T-helper 17 cell (primary cell): ENCODE data around the gene SYDE2. TPM values are rescaled to one million over a fixed set of nuclear protein-coding genes. Genes with fewer than 3 reads are reported as not detected.
A peak's percentile ranks its signal among the peaks of the same experiment; 100 is the strongest.

ENCODE experiments used
- ATAC-seq: fragments of 150-1000 bp; cut with Tn5 transposase; 2 replicates; pipeline ENCODE4 v1.10.0; 2021; ENCODE audit warnings: mild to moderate bottlenecking, moderate library complexity
- DNase-seq, 3 donors: peaks; one replicate each; pipeline versions ENCODE4 v3.0.0 to v3.0.0-alpha.2; 2020 to 2021
- H3K9me3 ChIP-seq: one replicate; pipeline ENCODE4 v1.7.0; 2013; ENCODE audit warnings: low read length, mild to moderate bottlenecking; ENCODE audit not compliant: control insufficient read depth, poor library complexity, severe bottlenecking
- H3K27ac Mint-ChIP-seq: one replicate; pipeline ENCODE4 v1.8.0; 2022; ENCODE audit warnings: mild to moderate bottlenecking, moderate library complexity, mixed read lengths
- H3K27me3 Mint-ChIP-seq: one replicate; pipeline ENCODE4 v1.8.0; 2022; ENCODE audit warnings: mixed read lengths
- H3K36me3 Mint-ChIP-seq: one replicate; pipeline ENCODE4 v1.8.0; 2022; ENCODE audit warnings: low read depth, mixed read lengths
- H3K4me1 Mint-ChIP-seq: one replicate; pipeline ENCODE4 v1.8.0; 2022; ENCODE audit warnings: mild to moderate bottlenecking, mixed read lengths
- H3K4me3 Mint-ChIP-seq: one replicate; pipeline ENCODE4 v1.8.0; 2022; ENCODE audit warnings: mild to moderate bottlenecking, moderate library complexity, mixed read lengths
- total RNA-seq, 4 donors: library from RNA in 2 of 4; stranded (reverse) in 2 of 4; gene quantifications; one replicate each; pipeline ENCODE4 v1.2.3 and lab custom pipeline; 2022 to 2026

SYDE2 gene
- total RNA-seq, 2 donors from 2014 or later, result 2.7 to 2.8 TPM

DNA sequence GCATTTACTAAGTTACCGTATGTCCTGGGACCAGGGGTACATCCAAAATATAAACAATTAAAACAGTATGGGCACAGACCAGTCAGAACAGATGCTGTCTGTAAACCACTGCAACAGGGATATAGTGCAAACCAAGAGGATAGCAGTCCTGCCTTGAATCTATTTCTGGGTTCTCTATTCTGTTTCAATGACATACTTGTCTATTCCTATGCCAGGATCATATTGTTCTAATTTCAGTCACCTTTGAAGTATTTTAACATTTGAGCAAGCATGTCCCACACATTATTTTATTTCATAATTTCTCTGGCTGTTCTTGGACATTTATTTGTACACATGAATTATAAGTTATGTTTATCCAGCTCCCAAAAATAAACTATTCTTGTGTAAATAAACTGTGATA lies 28.2 kb upstream of the SYDE2 start:
- H3K9me3 ChIP-seq, result no peaks in the 10 kb centered on the region
- Mint-ChIP-seq H3K27me3 (peaks cover 12% of the 10 kb centered on the region), H3K36me3 (no peaks in the 10 kb centered on the region), H3K4me3 (no peak overlapping the region), H3K4me1 (peaks cover 5% of the 10 kb centered on the region), H3K27ac (no peak overlapping the region)
- DNase-seq (no peak), ATAC-seq (no peak)

DNA sequence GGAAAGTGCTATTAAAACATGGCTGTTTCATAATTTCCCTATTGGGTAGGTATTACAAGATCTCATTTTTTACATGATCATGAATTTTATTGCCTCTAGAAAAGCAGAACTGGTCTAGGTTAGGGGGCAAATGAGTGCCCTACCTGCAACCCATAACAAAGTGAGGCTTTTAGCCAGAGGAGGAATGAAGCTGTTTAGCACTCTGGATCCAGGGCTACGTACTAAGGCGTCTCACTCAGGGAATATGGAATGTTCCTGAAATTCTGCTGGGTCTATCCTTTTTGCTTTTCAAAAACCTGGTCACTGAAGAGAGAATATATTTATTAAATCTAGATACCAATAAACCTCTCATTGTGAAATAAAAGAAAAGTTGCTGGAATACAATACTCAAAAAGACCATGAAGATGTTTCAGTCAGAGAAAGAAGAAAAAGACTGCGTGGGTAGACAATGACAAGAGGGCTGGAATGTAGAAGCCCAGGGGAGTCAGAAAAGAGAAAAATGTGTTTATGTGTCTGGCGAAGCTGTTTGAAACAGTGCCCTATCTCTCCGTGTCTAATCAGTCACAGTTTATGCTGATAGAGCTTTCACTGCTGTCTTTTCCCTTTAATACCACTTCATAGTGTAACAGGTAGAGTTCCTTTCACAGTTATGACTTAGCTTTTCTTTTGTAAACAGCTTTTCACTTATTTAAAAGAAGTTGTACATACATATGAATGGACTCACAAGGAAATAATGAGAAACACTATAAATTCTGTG lies 25.0 kb upstream of the SYDE2 start:
- Mint-ChIP-seq H3K4me1 (peaks cover 5% of the 10 kb centered on the region), H3K27ac (no peak overlapping the region), H3K36me3 (peaks cover 2% of the 10 kb centered on the region), H3K27me3 (peaks cover 31% of the 10 kb centered on the region), H3K4me3 (no peak overlapping the region)
- ATAC-seq (no peak), DNase-seq (no peak)
- no peaks in the 10 kb centered on the region for H3K9me3 ChIP-seq

DNA sequence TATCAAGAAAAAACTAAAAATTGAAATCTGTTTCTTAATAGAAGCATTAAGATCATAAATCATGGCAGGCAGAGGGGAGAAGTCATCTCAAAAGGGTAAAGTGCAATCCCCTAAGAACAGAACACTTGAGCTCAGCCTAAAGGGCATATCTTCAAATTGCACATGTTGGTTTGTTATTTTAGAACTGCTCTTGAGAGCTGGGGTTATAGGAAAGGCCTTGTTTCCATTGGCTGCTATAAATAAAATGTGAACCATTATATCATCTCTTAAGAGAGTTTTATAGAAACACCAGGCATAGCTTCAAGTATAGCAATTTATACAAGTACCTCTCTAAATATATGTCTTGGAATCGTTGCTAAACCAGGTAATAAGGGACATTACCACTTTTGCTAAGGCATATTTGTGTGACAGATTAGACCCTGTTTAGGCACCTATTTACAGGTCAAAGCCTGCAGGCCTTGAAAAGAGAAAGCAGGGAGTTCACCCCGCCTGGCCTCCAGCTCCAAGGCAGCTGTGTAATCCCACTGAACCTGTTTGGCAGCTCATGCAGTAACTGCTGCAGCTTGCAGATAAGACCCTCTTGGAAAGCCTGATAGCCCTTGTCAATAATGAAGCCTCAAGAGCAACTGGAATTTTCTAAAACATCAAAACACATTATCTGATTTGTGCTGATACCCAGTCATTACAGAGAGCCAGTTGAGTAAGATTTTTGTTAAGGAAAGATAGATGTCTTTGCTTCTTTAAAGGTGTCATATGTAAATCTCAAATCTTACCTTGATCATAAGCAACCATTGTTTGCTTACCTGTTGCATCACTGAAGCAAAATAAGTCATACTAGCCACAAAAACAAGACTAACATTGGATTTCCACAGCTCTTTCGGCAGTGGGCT lies 24.2 kb upstream of the SYDE2 start:
- no peak overlapping the region for H3K4me3 Mint-ChIP-seq
- peaks cover 3% of the 10 kb centered on the region for H3K4me1 Mint-ChIP-seq
- no peak for ATAC-seq
- DNase-seq, result no peak
- peaks cover 33% of the 10 kb centered on the region for H3K27me3 Mint-ChIP-seq
- H3K36me3 Mint-ChIP-seq, result peaks cover 4% of the 10 kb centered on the region
- H3K27ac Mint-ChIP-seq, result no peak overlapping the region
- H3K9me3 ChIP-seq, result no peaks in the 10 kb centered on the region

DNA sequence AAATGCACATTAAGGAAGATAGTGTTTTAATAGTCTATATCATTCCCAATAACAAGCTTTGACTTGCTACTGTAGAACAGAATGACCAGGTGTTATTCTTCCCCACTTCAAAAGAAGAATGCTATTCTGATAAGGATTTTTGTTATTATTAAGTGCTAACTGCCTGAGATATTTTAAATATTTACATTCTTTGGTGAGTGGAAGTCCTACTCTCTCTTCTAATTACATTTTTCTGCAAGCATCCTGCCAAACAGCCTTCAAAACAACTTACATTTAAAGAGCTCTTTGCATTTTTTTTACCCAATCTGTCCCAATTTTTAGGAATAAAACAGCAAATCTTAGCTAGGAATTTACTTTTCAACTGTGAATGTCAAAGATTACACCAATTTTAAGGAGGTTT lies 23.5 kb upstream of the SYDE2 start:
- Mint-ChIP-seq H3K4me3 (no peak overlapping the region), H3K27ac (no peak overlapping the region), H3K36me3 (peaks cover 4% of the 10 kb centered on the region), H3K4me1 (no peaks in the 10 kb centered on the region), H3K27me3 (peaks cover 37% of the 10 kb centered on the region)
- no peaks in the 10 kb centered on the region for H3K9me3 ChIP-seq
- no peak for ATAC-seq
- no peak for DNase-seq

DNA sequence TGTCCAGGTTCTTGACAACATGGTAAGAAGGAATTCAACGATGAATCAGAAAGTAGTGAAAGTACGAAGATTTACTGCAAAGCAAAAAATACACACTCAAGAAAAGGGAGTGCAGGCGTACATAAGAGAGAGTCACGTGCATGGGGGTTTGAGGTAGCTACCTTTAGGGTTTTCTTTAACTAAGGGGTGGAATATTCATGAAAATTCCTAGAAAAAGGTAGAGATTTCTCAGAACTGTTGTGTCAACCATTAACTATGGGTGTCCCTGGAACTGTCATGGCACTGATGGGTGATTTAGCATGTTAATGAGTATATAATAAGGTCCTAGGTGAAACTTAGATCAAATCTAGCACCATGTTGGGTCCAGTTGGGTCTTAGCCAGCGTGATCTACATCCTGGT lies 22.5 kb upstream of the SYDE2 start:
- H3K4me3 Mint-ChIP-seq, result no peak overlapping the region
- ATAC-seq, result no peak
- peaks cover 42% of the 10 kb centered on the region for H3K27me3 Mint-ChIP-seq
- DNase-seq, result no peak
- no peak overlapping the region for H3K27ac Mint-ChIP-seq
- no peaks in the 10 kb centered on the region for H3K4me1 Mint-ChIP-seq
- H3K9me3 ChIP-seq, result no peaks in the 10 kb centered on the region
- peaks cover 4% of the 10 kb centered on the region for H3K36me3 Mint-ChIP-seq

DNA sequence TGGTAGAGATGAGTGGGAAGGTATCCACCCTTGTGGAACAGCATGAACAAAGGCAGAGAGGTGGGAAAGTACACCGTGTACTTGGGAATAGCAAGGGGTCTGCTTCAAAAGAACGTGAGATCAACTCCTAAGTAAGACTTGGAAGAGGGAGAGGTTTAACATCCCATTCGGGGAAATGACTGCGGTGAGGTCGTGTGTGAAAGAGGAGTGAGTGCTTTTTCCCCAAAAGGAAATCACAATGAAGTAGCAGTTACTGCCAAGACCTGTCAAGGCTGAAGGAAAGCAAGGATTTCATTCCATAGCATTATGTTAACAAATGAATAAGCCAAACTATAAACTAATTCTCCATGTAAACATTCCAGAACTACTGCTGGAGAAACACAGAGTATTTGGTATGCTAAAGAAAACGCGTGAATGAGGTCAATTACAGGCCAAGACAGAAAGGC lies 20.0 kb upstream of the SYDE2 start:
- Mint-ChIP-seq H3K4me1 (no peaks in the 10 kb centered on the region), H3K4me3 (no peak overlapping the region), H3K36me3 (peaks cover 8% of the 10 kb centered on the region), H3K27ac (no peak overlapping the region), H3K27me3 (peaks cover 59% of the 10 kb centered on the region)
- ATAC-seq, result no peak
- DNase-seq, result no peak
- H3K9me3 ChIP-seq, result no peaks in the 10 kb centered on the region

DNA sequence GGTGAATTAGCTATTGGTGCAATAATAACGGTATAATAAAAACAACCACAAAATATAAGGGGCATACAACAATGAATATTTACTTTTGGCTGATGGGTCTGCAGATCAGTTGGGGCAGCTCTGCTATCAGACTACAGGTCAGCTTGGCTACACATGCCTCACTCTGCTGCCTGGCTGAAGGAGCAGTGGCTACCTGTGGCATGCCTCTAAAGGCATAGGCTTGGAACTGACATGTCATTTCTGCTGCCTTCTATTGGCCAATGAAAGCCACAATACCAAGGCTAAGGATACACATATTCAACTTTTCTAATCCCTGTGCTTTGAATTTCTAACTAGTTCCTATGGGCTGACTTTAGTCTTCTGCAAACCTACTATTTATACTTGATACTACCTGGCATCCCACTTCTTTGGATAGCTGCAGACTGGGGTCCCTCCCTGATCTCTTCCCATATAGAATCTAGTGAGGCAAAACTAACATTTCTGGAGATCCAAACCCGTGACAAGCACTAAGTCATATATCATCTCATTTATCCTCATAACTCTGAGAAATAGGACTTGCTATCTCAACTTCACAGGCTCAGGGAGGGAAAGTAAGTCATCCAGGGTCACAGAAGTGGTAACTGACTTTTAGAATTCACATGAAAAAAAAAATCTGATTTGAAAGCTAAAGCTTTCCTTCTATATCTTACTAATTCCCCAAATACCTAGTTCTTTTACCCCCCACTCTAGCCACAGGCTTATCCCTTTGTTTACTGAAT lies 19.2 kb upstream of the SYDE2 start:
- peaks cover 65% of the 10 kb centered on the region for H3K27me3 Mint-ChIP-seq

DNA sequence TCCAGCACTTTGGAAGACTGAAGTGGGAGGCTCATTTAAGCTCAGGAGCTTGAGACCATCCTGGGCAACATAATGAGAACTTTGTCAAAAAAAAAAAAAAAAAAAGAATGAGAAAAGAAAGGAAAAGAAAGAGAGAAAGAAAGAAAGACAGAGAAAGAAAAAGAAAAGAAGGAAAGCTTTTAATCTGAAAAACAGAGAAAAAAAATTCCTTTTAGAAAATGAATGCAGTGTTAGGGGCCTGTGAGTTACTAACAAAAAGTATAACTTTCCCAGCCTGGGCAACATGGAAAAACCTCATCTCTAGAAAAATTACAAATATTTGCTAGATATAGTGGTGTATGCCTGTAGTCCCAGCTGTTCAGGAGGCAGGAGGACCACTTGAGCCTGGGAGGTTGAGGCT lies 15.9 kb upstream of the SYDE2 start:
- H3K9me3 ChIP-seq, result no peaks in the 10 kb centered on the region
- peaks cover 7% of the 10 kb centered on the region for H3K36me3 Mint-ChIP-seq
- H3K4me1 Mint-ChIP-seq, result no peaks in the 10 kb centered on the region
- H3K4me3 Mint-ChIP-seq, result no peak overlapping the region
- H3K27ac Mint-ChIP-seq, result peak overlapping the region; percentile 29
- H3K27me3 Mint-ChIP-seq, result peaks cover 58% of the 10 kb centered on the region
- no peak for DNase-seq
- ATAC-seq, result no peak

More for the DNA sequence above, 19.2 kb upstream of the SYDE2 start:
- no peak for DNase-seq
- Mint-ChIP-seq H3K4me1 (no peaks in the 10 kb centered on the region), H3K4me3 (no peak overlapping the region), H3K27ac (no peak overlapping the region), H3K36me3 (peaks cover 8% of the 10 kb centered on the region)
- no peak for ATAC-seq
- no peaks in the 10 kb centered on the region for H3K9me3 ChIP-seq

DNA sequence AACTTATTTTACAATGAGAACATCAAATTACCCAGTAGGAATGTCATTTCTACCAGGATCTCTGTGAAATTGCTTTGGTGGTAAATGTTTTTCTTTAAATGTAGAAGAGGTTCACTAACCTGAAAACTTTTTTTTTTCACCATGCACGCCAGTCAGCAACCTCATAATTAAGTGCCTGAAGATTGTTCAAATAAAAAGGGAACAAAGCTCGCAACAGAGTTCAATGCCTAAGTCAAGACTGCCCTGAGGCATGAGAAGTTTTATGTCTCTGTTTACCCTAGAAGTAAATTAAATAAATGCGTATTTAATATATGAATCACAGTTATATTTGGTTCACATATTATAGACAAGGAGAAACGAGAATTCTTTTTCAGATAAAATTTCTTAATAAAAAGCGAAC lies 13.8 kb upstream of the SYDE2 start:
- H3K4me1 Mint-ChIP-seq, result no peaks in the 10 kb centered on the region
- H3K4me3 Mint-ChIP-seq, result no peak overlapping the region
- ATAC-seq (no peak), DNase-seq (no peak)
- no peak overlapping the region for H3K27ac Mint-ChIP-seq
- H3K27me3 Mint-ChIP-seq, result peaks cover 52% of the 10 kb centered on the region
- no peaks in the 10 kb centered on the region for H3K9me3 ChIP-seq
- peaks cover 4% of the 10 kb centered on the region for H3K36me3 Mint-ChIP-seq

DNA sequence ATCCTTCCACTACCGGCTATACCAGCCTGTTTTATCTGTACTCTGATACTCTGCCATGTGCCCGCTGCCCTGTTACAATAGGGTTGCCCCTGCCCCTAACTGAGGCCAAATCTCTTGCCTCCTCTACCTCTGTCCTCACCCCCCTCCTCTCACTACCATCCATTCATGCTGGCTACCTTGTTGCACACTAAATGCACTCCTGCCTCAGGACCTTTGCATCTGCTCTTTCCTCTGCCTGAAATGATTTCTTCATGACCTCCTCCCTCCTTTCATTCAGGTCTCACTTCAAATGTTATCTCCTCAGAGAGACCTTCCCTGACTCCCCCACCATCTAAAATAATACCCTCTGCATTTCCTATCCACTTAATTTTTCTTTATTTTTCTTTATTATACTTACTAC lies 7.7 kb upstream of the SYDE2 start:
- peaks cover 48% of the 10 kb centered on the region for H3K27me3 Mint-ChIP-seq
- DNase-seq (no peak), ATAC-seq (no peak)
- peaks cover 3% of the 10 kb centered on the region for H3K36me3 Mint-ChIP-seq
- H3K4me3 Mint-ChIP-seq, result no peak overlapping the region
- H3K27ac Mint-ChIP-seq, result no peak overlapping the region
- H3K4me1 Mint-ChIP-seq, result no peaks in the 10 kb centered on the region
- H3K9me3 ChIP-seq, result no peaks in the 10 kb centered on the region

DNA sequence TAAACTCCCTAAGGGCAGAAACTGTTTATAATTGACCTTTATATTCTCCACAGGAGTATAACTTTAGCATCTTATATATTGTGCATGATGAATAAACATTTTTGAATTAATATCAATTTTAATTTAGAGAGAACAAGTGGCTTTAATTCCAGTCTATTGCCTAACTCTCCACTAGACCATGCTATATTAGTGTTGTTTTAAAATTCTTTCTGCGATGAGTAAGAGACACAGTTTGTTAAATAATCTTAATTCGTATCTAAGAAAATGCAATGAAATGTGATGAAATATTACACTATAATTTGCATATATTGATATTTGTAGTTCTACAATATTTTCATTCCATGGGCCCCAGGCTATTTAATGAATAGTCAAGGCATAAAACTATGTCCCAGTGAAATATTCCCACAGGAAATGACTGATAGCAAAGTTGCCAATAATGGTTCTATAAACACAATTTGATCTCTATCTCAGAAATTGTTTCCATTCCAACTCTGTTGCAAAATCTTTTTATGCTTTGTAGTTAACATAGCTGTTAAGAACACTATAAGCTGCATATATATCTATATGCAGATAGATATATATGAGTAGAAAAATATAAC lies 2.9 kb upstream of the SYDE2 start:
- no peaks in the 10 kb centered on the region for H3K9me3 ChIP-seq

DNA sequence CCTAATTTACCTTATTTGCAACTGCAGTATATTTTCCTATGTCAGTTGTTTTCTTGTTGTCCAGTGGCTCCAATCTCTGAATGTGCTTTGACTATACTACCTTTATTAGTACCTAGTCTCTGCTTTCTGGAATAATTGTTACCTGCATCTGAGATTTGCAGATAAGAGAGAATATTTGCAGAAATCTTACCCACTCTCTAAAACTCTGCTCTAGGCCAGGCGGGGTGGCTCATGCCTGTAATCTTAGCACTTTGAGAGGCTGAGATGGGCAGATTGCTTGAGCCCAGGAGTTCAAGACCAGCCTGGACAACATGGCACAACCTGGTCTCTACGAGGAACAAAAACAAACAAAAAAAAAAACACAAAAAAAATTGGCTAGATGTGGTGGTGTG lies 2.0 kb upstream of the SYDE2 start:
- Mint-ChIP-seq H3K4me3 (no peak overlapping the region), H3K27ac (no peak overlapping the region), H3K4me1 (peaks cover 15% of the 10 kb centered on the region), H3K27me3 (peaks cover 15% of the 10 kb centered on the region), H3K36me3 (peaks cover 4% of the 10 kb centered on the region)
- DNase-seq (no peak), ATAC-seq (no peak)
- H3K9me3 ChIP-seq, result no peaks in the 10 kb centered on the region

More for the DNA sequence above, 2.9 kb upstream of the SYDE2 start:
- Mint-ChIP-seq H3K27ac (no peak overlapping the region), H3K36me3 (peaks cover 6% of the 10 kb centered on the region), H3K4me1 (peaks cover 12% of the 10 kb centered on the region), H3K4me3 (no peak overlapping the region), H3K27me3 (peaks cover 23% of the 10 kb centered on the region)
- DNase-seq, result no peak
- ATAC-seq, result no peak
